ENCODE data around the gene OR51E1. TPM values are rescaled to one million over a fixed set of nuclear protein-coding genes. Genes with fewer than 3 reads are reported as not detected.

OR51E1 gene
- total RNA-seq, 1 experiment from 2014 or later = not detected

GRCh38 chr11:4695442-4695841 is 51.7 kb downstream of the OR51E1 start:
- Histone ChIP-seq H3K4me3 (no peak overlapping the region), H3F3A (ENCODE audit: insufficient read depth, low read depth) (no peaks in the 10 kb centered on the region), H3K79me2 (ENCODE audit: low read depth) (no peaks in the 10 kb centered on the region), H3K36me3 (ENCODE audit: low read depth) (no peaks in the 10 kb centered on the region), H2AFZ (no peak overlapping the region), H3K9me2 (ENCODE audit: insufficient read depth) (no peaks in the 10 kb centered on the region), H3K4me2 (no peak overlapping the region), H3K27me3 (ENCODE audit: insufficient read depth, low read depth) (no peaks in the 10 kb centered on the region), H3K27ac (no peak overlapping the region), H4K20me1 (ENCODE audit: insufficient read depth) (no peaks in the 10 kb centered on the region), H3K9me3 (ENCODE audit: insufficient read depth, low read depth) (no peaks in the 10 kb centered on the region), H3K4me1 (replicated peaks; ENCODE audit: insufficient read depth) (no peaks in the 10 kb centered on the region)
- BruUV-seq (replicated peaks) = no TSS peak
- ChIA-PET CTCF (no interaction called here), POLR2A (ENCODE audit: unreplicated experiment) (no interaction called here)
- no peak for DNase-seq
- intact Hi-C loops (cut with micrococcal nuclease; ENCODE audit: unreplicated experiment) = no loop called here
- TF ChIP-seq CTCF (conservative IDR thresholded peaks at IDR 0.05) (no peak), EZH2 (IDR thresholded peaks at IDR 0.05; ENCODE audit: low read depth) (no peak)

- ChIA-PET POLR2A (ENCODE audit: unreplicated experiment) (no interaction called here), CTCF (no interaction called here)
- DNase-seq = no peak
- Histone ChIP-seq H3K4me3 (no peak within 1 kb of the TSS), H3K36me3 (ENCODE audit: low read depth) (no peaks in the 10 kb centered on the region), H3K9me3 (ENCODE audit: insufficient read depth, low read depth) (no peaks in the 10 kb centered on the region), H3K27me3 (ENCODE audit: insufficient read depth, low read depth) (no peaks in the 10 kb centered on the region), H3K4me1 (replicated peaks; ENCODE audit: insufficient read depth) (no peaks in the 10 kb centered on the region), H3F3A (ENCODE audit: insufficient read depth, low read depth) (no peaks in the 10 kb centered on the region), H2AFZ (no peak within 1 kb of the TSS), H3K9me2 (ENCODE audit: insufficient read depth) (no peaks in the 10 kb centered on the region), H3K4me2 (no peak within 1 kb of the TSS), H3K79me2 (ENCODE audit: low read depth) (no peaks in the 10 kb centered on the region), H4K20me1 (ENCODE audit: insufficient read depth) (no peaks in the 10 kb centered on the region), H3K27ac (no peak within 1 kb of the TSS)
- no TSS peak for BruUV-seq (replicated peaks)
- no peak for TF ChIP-seq CTCF (conservative IDR thresholded peaks at IDR 0.05)
- TF ChIP-seq EZH2 (IDR thresholded peaks at IDR 0.05; ENCODE audit: low read depth) = no peak
- intact Hi-C loops (cut with micrococcal nuclease; ENCODE audit: unreplicated experiment) = no loop called here
Observed at GRCh38 chr11:4697585-4697984, 53.8 kb downstream of the OR51E1 start, which contains the start of gene OR51E2. OR51E2 (minus strand) TSS chr11:4697853; CDS start chr11:4682711, 15,142 bp downstream.

- Histone ChIP-seq H3K9me3 (ENCODE audit: insufficient read depth, low read depth) (no peaks in the 10 kb centered on the region), H3K27me3 (ENCODE audit: insufficient read depth, low read depth) (no peaks in the 10 kb centered on the region), H3K9me2 (ENCODE audit: insufficient read depth) (no peaks in the 10 kb centered on the region), H3K4me2 (no peak overlapping the region), H2AFZ (no peak overlapping the region), H4K20me1 (ENCODE audit: insufficient read depth) (no peaks in the 10 kb centered on the region), H3K4me1 (replicated peaks; ENCODE audit: insufficient read depth) (no peaks in the 10 kb centered on the region), H3K27ac (no peak overlapping the region), H3K36me3 (ENCODE audit: low read depth) (no peaks in the 10 kb centered on the region), H3F3A (ENCODE audit: insufficient read depth, low read depth) (no peaks in the 10 kb centered on the region), H3K4me3 (no peak overlapping the region), H3K79me2 (ENCODE audit: low read depth) (no peaks in the 10 kb centered on the region)
- ChIA-PET CTCF (no interaction called here), POLR2A (ENCODE audit: unreplicated experiment) (no interaction called here)
- BruUV-seq (replicated peaks) = no TSS peak
- no peak for DNase-seq
- intact Hi-C loops (cut with micrococcal nuclease; ENCODE audit: unreplicated experiment) = no loop called here
- TF ChIP-seq CTCF (conservative IDR thresholded peaks at IDR 0.05) (no peak), EZH2 (IDR thresholded peaks at IDR 0.05; ENCODE audit: low read depth) (no peak)
Observed at GRCh38 chr11:4699697-4700435, 56.1 kb downstream of the OR51E1 start.
